ENCODE results near the gene YIF1A.

The YIF1A gene

GRCh38 chr11:66309475-66309874, 20.5 kb upstream of the YIF1A start:
- TF ChIP-seq CTCF (conservative IDR thresholded peaks at IDR 0.05; ENCODE audit: control insufficient read depth, insufficient read depth, low read depth, low read length) = no peak
- DNase-seq (ENCODE audit: low read depth) = no peak

GRCh38 chr11:66302656-66303055, 13.7 kb upstream of the YIF1A start:
- DNase-seq (ENCODE audit: low read depth) = no peak
- TF ChIP-seq CTCF (conservative IDR thresholded peaks at IDR 0.05; ENCODE audit: control insufficient read depth, insufficient read depth, low read depth, low read length) = no peak

More at GRCh38 chr11:66309475-66309874, 20.5 kb upstream of the YIF1A start:
- no peak overlapping the region for H3K4me3 ChIP-seq (ENCODE audit: control insufficient read depth, low read depth, low read length)

GRCh38 chr11:66299186-66299585, 10.2 kb upstream of the YIF1A start:
- H3K4me3 ChIP-seq (ENCODE audit: control insufficient read depth, low read depth, low read length) = no peak overlapping the region
- no peak for DNase-seq (ENCODE audit: low read depth)
- no peak for TF ChIP-seq CTCF (conservative IDR thresholded peaks at IDR 0.05; ENCODE audit: control insufficient read depth, insufficient read depth, low read depth, low read length)

More at GRCh38 chr11:66302656-66303055, 13.7 kb upstream of the YIF1A start:
- no peak overlapping the region for H3K4me3 ChIP-seq (ENCODE audit: control insufficient read depth, low read depth, low read length)

GRCh38 chr11:66297610-66298009, 8.7 kb upstream of the YIF1A start:
- TF ChIP-seq CTCF (conservative IDR thresholded peaks at IDR 0.05; ENCODE audit: control insufficient read depth, insufficient read depth, low read depth, low read length) = no peak
- no peak for DNase-seq (ENCODE audit: low read depth)
- H3K4me3 ChIP-seq (ENCODE audit: control insufficient read depth, low read depth, low read length) = no peak overlapping the region

- no peak for DNase-seq (ENCODE audit: low read depth)
- no peak for TF ChIP-seq CTCF (conservative IDR thresholded peaks at IDR 0.05; ENCODE audit: control insufficient read depth, insufficient read depth, low read depth, low read length)
- no peak overlapping the region for H3K4me3 ChIP-seq (ENCODE audit: control insufficient read depth, low read depth, low read length)
These were observed 6.0 kb upstream of the YIF1A start for GRCh38 chr11:66294626-66295620.

GRCh38 chr11:66293777-66294625, 5.1 kb upstream of the YIF1A start:
- TF ChIP-seq CTCF (conservative IDR thresholded peaks at IDR 0.05; ENCODE audit: control insufficient read depth, insufficient read depth, low read depth, low read length) = no peak
- H3K4me3 ChIP-seq (ENCODE audit: control insufficient read depth, low read depth, low read length) = no peak overlapping the region
- DNase-seq (ENCODE audit: low read depth) = no peak
